Heart right ventricle (tissue), 16 donors: Measurements from ENCODE around the gene NTRK2. TPM values are rescaled to one million over a fixed set of nuclear protein-coding genes. Genes with fewer than 3 reads are reported as not detected.

Experiments used
- ATAC-seq, 8 donors: fragments of 200-7000 bp; cut with Tn5 transposase; one replicate each; pipeline ENCODE4 v1.9.1; 2020; ENCODE audit warnings: mild to moderate bottlenecking in 8 of 8, moderate library complexity in 8 of 8, moderate number of reproducible peaks in 1 of 8
- DNase-seq, 2 donors: peaks; one replicate each; pipeline ENCODE4 v3.0.0-alpha.2; 2020
- H3K27ac ChIP-seq, 10 donors: fragments of 200-600 bp; sonication (generic) in 2 of 10; one replicate each; pipeline versions ENCODE4 v1.5.0 to v1.8.0; 2020 to 2022; ENCODE audit warnings: mild to moderate bottlenecking in 3 of 10
- H3K27me3 ChIP-seq, 7 donors: fragments of 200-600 bp; one replicate each; pipeline ENCODE4 v1.8.0; 2021 to 2022; ENCODE audit warnings: mild to moderate bottlenecking in 2 of 7
- H3K36me3 ChIP-seq, 9 donors: fragments of 200-600 bp; sonication (generic) in 1 of 9; one replicate each; pipeline versions ENCODE4 v1.5.0 to v1.8.0; 2020 to 2022; ENCODE audit warnings: mild to moderate bottlenecking in 2 of 9
- H3K4me1 ChIP-seq, 9 donors: fragments of 200-600 bp; sonication (generic) in 1 of 9; one replicate each; pipeline versions ENCODE4 v1.5.0 to v1.8.0; 2020 to 2022; ENCODE audit warnings: mild to moderate bottlenecking in 4 of 9
- H3K4me3 ChIP-seq, 10 donors: fragments of 200-600 bp; sonication (generic) in 2 of 10; one replicate each; pipeline versions ENCODE4 v1.5.0 to v1.8.0; 2020 to 2022; ENCODE audit warnings: mild to moderate bottlenecking in 7 of 10, moderate library complexity in 2 of 10
- H3K9me3 ChIP-seq, 11 donors: fragments of 200-600 bp in 10 of 11; sonication (generic) in 2 of 11; one replicate each; pipeline versions ENCODE4 v1.5.0 to v1.8.0; 2013 to 2022; ENCODE audit warnings: mild to moderate bottlenecking in 2 of 11, control low read depth in 1 of 11, moderate library complexity in 1 of 11
- WGBS, 2 donors: extraction: QIAGEN DNeasy Blood & Tissue Kit; methylation state at CpG; one replicate each; pipeline ENCODE4 v1.1.7; 2013; ENCODE audit warnings: inconsistent platforms in 1 of 2; 5-methylcytosine and 5-hydroxymethylcytosine counted together
- intact Hi-C, 10 donors: fragments of 100-400 bp; cut with DNase I; formaldehyde crosslinking; loops; one replicate each; pipeline versions ENCODE4 v1.11.1 to v1.14.2; 2022
- polyA plus RNA-seq, 2 donors: library from polyadenylated mRNA; stranded (reverse); fragments of 200-250 nt; gene quantifications; one replicate each; pipeline ENCODE4 v1.2.3, GENCODE V29; 2013
- total RNA-seq, 10 donors: library from RNA; stranded (reverse); fragmentation: NEBNext Ultra II Directional in 3 of 10; extraction: Animal tissue kit (Norgen Biotek cat#: 25700) in 3 of 10; gene quantifications; one replicate each; pipeline versions ENCODE4 v1.2.1 to v1.2.4, GENCODE V29; 2021 to 2023
- TF ChIP-seq, protein P1 (sequence below), 9 donors: fragments of 200-600 bp; sonication (generic) in 2 of 9; IDR thresholded peaks; one replicate each; pipeline versions ENCODE4 v1.5.0 to v1.8.0; 2021 to 2022; ENCODE audit warnings: antibody characterized with exemption in 9 of 9, mild to moderate bottlenecking in 5 of 9, moderate library complexity in 1 of 9
- donor health status: Arrhythmogenic right ventricular cardiomyopathy.
- donor health status: ischemic (EF 13 %, LVEDD 7.1; RV severe dilation, severe dysfunction).
- donor health status: healthy with polysubstance abuse.
- donor health status: DM: no; HTN: yes; CAD: no.
- donor health status: DM: no; HTN: no; CAD: no.
- donor health status: ischemic (EF 25% LVEDD 6.9; RV normal size, moderate dysfunction).
- donor health status: ischemic (EF 25% LVEDD 5.7; RV mildly dilated, moderate dysfunction).
- donor health status: healthy.
- donor health status: DM: yes; HTN: yes; CAD: no.
- donor health status: Ischemic cardiomyopathy.
- donor health status: ischemic (EF 35%, LVEDD 5.7; RV mildly dilated, moderate dysfunction).
- donor health status: nonischemic (EF 11% LVEDD 7.7; RV severe dilation, severe dysfunction).
- donor health status: DM: yes; HTN: yes; CAD: no.
- donor health status: PGD.
- donor health status: ischemic (EF 29% LVEDD 5.4; RV normal size, mild dysfunction).
- donor health status: nonischemic (EF 23%, LVEDD 6.1; RV moderate dilation, normal function).

Gene NTRK2
- total and polyA plus RNA-seq, 12 donors = 1.8 to 7.7 (median 3.0) TPM

DNA sequence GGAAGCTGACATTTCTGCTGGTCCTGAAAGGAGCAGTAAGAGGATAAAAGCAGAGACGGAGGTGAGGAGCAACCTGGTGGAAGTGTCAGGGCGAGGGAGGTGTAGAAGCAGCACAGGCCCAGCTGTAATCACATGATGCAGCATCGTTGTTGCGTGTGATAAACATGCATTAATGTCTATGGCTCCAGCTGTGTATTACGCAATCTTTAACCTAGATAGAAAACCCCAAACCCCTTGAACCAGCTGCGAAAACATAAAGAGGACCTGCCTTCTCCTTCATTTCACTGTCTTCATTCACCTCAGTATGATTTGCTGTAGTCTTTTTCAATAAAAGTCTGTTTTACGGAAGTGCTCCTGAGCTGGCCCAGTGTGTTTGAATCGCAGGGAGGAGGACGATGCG, 162.9 kb downstream of the NTRK2 start:
- TF ChIP-seq, protein P1, sequence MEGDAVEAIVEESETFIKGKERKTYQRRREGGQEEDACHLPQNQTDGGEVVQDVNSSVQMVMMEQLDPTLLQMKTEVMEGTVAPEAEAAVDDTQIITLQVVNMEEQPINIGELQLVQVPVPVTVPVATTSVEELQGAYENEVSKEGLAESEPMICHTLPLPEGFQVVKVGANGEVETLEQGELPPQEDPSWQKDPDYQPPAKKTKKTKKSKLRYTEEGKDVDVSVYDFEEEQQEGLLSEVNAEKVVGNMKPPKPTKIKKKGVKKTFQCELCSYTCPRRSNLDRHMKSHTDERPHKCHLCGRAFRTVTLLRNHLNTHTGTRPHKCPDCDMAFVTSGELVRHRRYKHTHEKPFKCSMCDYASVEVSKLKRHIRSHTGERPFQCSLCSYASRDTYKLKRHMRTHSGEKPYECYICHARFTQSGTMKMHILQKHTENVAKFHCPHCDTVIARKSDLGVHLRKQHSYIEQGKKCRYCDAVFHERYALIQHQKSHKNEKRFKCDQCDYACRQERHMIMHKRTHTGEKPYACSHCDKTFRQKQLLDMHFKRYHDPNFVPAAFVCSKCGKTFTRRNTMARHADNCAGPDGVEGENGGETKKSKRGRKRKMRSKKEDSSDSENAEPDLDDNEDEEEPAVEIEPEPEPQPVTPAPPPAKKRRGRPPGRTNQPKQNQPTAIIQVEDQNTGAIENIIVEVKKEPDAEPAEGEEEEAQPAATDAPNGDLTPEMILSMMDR (IDR thresholded peaks at IDR 0.05) = no peak
- WGBS, 2 donors = 91 to 93% methylated on average over 10 of the region's 10 CpGs
- Histone ChIP-seq H3K36me3 (no peaks in the 10 kb centered on the region), H3K4me1 (peaks cover 0 to 5% (median 0%) of the 10 kb centered on the region in 9 donors), H3K27me3 (no peaks in the 10 kb centered on the region), H3K27ac (no peak overlapping the region), H3K9me3 (no peaks in the 10 kb centered on the region), H3K4me3 (no peak overlapping the region)
- ATAC-seq = no peak
- intact Hi-C loops = no loop called here
- DNase-seq = no peak

DNA sequence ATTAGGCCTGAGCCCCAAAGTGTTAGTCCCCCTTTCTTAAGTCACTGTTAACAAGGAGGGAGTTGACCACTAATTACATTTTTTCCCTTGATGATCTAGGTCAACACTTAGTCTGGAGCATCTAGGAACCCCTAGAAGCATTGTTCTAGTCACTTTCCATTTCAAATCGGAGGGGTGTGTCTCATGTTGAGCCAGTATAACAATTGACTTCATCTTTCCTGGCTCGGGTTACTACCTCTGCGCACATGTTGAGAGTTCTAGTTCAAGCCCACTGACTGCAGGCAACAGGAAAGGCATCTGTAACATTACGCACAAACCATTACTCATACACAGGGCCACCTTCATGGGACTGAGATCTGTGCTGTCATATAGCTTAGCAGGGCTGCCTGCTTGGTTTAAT, 164.9 kb downstream of the NTRK2 start:
- 75 to 85% methylated on average over 4 of the region's 4 CpGs for WGBS, 2 donors
- intact Hi-C loops = no loop called here

GRCh38 chr9:84835745-84836144, 166.2 kb downstream of the NTRK2 start:
- no peaks in the 10 kb centered on the region for H3K36me3 ChIP-seq
- peaks cover 0 to under 1% (median 0%) of the 10 kb centered on the region in 7 donors for H3K27me3 ChIP-seq
- ATAC-seq = no peak
- TF ChIP-seq, protein P1 (IDR thresholded peaks at IDR 0.05) = no peak
- no peak for DNase-seq
- H3K9me3 ChIP-seq = no peaks in the 10 kb centered on the region
- no peak overlapping the region for H3K4me3 ChIP-seq
- H3K27ac ChIP-seq = no peak overlapping the region
- 77 to 86% methylated on average over 5 of the region's 5 CpGs for whole genome bisulfite sequencing, 2 donors
- no peaks in the 10 kb centered on the region for H3K4me1 ChIP-seq
- intact Hi-C loops = no loop called here

More for the DNA sequence above, 164.9 kb downstream of the NTRK2 start:
- DNase-seq = no peak
- H3K27me3 ChIP-seq = no peaks in the 10 kb centered on the region
- no peaks in the 10 kb centered on the region for H3K36me3 ChIP-seq
- ATAC-seq = no peak
- H3K4me1 ChIP-seq = no peaks in the 10 kb centered on the region
- no peak overlapping the region for H3K4me3 ChIP-seq
- no peak overlapping the region for H3K27ac ChIP-seq
- TF ChIP-seq, protein P1 (IDR thresholded peaks at IDR 0.05) = no peak
- H3K9me3 ChIP-seq = no peaks in the 10 kb centered on the region

GRCh38 chr9:84838879-84839278, 169.3 kb downstream of the NTRK2 start:
- H3K4me3 ChIP-seq = no peak overlapping the region
- no peaks in the 10 kb centered on the region for H3K4me1 ChIP-seq
- H3K27me3 ChIP-seq = peaks cover 0 to 8% (median 0%) of the 10 kb centered on the region in 7 donors
- TF ChIP-seq, protein P1 (IDR thresholded peaks at IDR 0.05) = no peak
- ATAC-seq (no peak), DNase-seq (no peak)
- no peak overlapping the region for H3K27ac ChIP-seq
- no peaks in the 10 kb centered on the region for H3K9me3 ChIP-seq
- intact Hi-C loops = no loop called here
- H3K36me3 ChIP-seq = no peaks in the 10 kb centered on the region
- WGBS, 2 donors = 68 to 78% methylated on average over 1 of the region's 1 CpG
